Rectal smooth muscle tissue (tissue), 1 donor: ENCODE measurements around the gene CAMSAP2.
"Not testable (repeated sequence)": the region's sequence is repeated elsewhere in the genome, so short reads cannot be mapped to it uniquely, and the experiment has no call there.

Experiments used
- H3K27ac ChIP-seq: one replicate; pipeline ENCODE4 v1.7.0; 2013; ENCODE audit warnings: low read depth, low read length, inconsistent platforms
- H3K27me3 ChIP-seq: one replicate; pipeline ENCODE4 v1.7.0; 2013; ENCODE audit warnings: low read length; ENCODE audit not compliant: control insufficient read depth, insufficient read depth
- H3K36me3 ChIP-seq: one replicate; pipeline ENCODE4 v1.7.0; 2013; ENCODE audit warnings: low read length; ENCODE audit not compliant: control insufficient read depth, insufficient read depth
- H3K4me1 ChIP-seq: one replicate; pipeline ENCODE4 v1.7.0; 2013; ENCODE audit warnings: low read length; ENCODE audit not compliant: control insufficient read depth, insufficient read depth
- H3K4me3 ChIP-seq: one replicate; pipeline ENCODE4 v1.7.0; 2013; ENCODE audit warnings: low read length
- H3K9ac ChIP-seq: one replicate; pipeline ENCODE4 v1.7.0; 2013; ENCODE audit warnings: low read length

The CAMSAP2 gene

DNA sequence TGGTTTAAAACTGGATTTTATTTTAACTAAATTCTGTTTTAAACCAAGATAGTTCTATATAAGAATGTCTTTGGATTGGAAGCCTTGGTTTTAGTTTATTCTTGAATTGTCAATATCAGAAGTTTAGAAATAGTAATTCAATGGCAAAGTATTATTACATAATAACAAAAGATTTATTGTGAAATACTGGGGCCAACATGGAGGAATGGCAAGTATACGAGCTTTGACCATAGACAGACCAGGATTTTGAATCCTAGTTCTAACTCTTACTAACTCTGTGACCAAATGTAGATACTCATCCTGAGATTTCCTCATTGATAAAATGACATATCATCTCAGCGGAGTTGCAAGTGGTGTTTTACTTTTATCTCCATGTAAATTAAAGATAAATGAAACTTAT is 63.3 kb downstream of the CAMSAP2 start:
- no peak overlapping the region for H3K27ac ChIP-seq
- no peak overlapping the region for H3K9ac ChIP-seq
- H3K36me3 ChIP-seq = no peaks in the 10 kb centered on the region
- H3K4me1 ChIP-seq = no peaks in the 10 kb centered on the region
- no peaks in the 10 kb centered on the region for H3K27me3 ChIP-seq
- H3K4me3 ChIP-seq = no peak overlapping the region

DNA sequence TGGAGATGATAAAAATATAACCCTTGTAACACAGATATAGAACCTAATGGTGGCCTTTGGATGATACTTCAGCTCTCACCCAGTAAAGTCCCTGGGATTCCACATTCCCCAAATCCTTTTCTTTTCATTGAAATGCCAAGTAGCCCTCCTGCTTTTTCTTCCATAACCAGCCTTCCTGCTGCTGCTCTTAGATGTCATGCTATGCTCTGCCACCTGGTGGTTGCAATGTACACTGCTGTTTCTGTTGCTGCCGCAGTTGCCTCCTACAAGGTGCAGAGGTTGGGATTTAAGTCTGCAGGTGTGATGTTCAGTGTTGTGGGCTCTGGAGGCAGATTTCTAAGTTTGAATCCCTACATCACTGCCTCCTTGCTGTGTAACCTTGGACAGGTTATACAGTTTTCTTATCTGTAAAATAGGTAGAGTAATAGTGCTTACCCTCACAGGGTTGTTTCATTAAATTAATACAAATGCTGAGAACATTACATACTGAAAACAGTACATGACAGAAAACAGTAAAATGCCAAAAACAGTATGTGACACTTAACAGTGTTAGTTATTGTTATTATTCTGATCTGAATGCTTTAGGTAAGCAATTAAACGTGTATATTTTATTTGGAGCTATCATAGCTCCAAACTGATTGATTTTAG is 64.3 kb downstream of the CAMSAP2 start:
- no peaks in the 10 kb centered on the region for H3K27me3 ChIP-seq
- no peak overlapping the region for H3K27ac ChIP-seq
- H3K4me1 ChIP-seq = no peaks in the 10 kb centered on the region
- no peak overlapping the region for H3K4me3 ChIP-seq
- H3K36me3 ChIP-seq = no peaks in the 10 kb centered on the region
- H3K9ac ChIP-seq = no peak overlapping the region

DNA sequence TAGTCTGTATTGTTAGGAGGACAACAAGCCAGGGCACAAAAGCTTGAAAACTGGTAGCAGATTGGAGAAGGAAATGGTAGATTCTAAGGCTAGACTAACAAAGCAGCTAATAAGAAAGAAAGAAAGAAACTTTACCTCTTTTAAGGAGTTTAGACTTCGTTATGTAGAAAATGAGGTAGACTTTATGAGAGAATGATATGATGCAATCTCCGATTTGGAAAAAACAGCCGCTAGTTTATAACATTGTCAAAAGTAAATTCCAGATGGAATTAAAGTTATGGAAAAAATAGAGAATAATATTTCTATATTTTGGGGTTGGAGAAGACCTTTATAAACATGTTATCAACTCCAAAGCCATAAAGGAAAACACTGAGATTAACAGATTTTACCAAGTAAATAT is 67.0 kb downstream of the CAMSAP2 start:
- no peaks in the 10 kb centered on the region for H3K36me3 ChIP-seq
- H3K27me3 ChIP-seq = no peaks in the 10 kb centered on the region
- no peak overlapping the region for H3K27ac ChIP-seq
- H3K4me3 ChIP-seq = no peak overlapping the region
- no peak overlapping the region for H3K9ac ChIP-seq
- no peaks in the 10 kb centered on the region for H3K4me1 ChIP-seq

DNA sequence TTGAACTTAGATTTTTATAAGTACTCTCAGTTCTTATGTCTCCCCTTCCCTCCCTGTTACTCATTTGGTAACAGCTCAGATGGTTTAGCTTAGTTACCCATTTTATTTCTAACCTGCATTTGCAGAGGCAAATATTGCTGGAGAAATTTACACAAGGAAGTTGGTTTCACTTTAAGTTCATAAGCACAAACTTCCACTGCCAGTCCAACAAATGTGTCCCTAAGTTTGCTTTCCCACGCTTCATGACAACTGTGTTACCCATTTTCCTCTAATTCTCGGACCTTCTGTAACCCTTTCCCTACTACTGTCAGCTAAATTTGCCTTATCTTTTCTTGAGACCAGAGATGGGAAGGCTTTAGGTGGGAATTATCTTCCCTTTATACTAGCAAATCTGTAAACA is 70.2 kb downstream of the CAMSAP2 start:
- no peaks in the 10 kb centered on the region for H3K36me3 ChIP-seq
- no peaks in the 10 kb centered on the region for H3K27me3 ChIP-seq
- no peak overlapping the region for H3K27ac ChIP-seq
- no peak overlapping the region for H3K9ac ChIP-seq
- H3K4me3 ChIP-seq = no peak overlapping the region
- peaks cover 4% of the 10 kb centered on the region for H3K4me1 ChIP-seq

DNA sequence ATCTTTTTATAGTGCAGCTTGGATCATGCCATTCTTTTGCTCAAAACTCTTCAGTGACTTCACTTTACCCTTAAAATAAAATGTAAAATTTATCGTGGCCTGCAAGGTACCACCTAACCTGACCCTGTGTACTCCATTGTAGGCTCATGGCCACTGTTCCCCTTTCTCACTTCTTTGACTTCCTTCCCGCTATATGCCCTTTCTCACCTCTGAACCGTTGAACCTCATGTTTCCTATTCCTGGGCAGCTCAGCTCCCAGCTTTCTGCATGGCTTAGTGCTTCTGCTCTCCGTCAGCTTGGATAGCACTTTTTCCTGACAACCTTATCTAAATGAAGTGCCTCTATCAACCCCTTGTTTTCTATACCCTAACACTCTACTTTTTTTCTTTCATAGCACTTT is 73.0 kb downstream of the CAMSAP2 start:
- no peaks in the 10 kb centered on the region for H3K36me3 ChIP-seq
- H3K4me1 ChIP-seq = peaks cover 4% of the 10 kb centered on the region
- no peak overlapping the region for H3K9ac ChIP-seq
- no peak overlapping the region for H3K4me3 ChIP-seq
- H3K27ac ChIP-seq = no peak overlapping the region
- H3K27me3 ChIP-seq = no peaks in the 10 kb centered on the region

DNA sequence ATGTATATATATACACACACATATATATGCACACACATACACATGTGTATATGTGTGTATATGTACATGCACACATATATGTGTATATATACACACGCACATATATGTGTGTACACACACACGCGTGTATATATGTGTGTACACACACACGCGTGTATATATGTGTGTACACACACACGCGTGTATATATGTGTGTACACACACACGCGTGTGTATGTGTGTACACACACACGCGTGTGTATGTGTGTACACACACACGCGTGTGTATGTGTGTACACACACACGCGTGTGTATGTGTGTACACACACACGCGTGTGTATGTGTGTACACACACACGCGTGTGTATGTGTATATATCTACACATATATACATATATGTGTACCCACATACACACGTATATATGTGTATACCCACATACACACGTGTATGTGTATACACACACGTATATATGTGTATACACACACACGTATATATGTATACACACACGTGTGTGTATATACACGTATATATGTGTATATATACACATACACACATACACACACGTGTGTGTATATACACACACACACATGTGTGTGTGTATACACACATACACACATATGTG is 78.0 kb downstream of the CAMSAP2 start:
- H3K36me3 ChIP-seq, H3K9ac ChIP-seq, H3K27ac ChIP-seq, H3K27me3 ChIP-seq, H3K4me3 ChIP-seq, H3K4me1 ChIP-seq: not testable (repeated sequence)

DNA sequence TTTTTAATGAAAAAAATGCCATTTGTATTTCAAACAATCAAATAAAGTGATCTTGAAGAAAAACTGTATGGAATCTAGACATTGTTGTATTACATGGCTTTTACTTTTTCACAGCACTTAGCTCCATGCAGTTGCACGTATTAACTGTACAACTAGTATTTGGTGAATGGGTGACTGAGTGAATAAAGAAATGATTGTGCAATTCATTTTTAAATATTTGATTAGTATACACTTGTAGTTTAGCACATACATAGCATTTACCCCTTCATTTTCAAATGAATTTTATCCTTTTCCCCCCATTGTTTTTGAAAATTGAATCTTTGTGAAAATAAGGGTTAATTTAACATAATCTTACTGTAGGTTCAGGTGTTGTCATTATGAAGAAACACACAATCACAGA is 79.6 kb downstream of the CAMSAP2 start:
- H3K36me3 ChIP-seq = no peaks in the 10 kb centered on the region
- H3K27ac ChIP-seq = no peak overlapping the region
- no peaks in the 10 kb centered on the region for H3K4me1 ChIP-seq
- no peak overlapping the region for H3K4me3 ChIP-seq
- no peak overlapping the region for H3K9ac ChIP-seq
- H3K27me3 ChIP-seq = no peaks in the 10 kb centered on the region

DNA sequence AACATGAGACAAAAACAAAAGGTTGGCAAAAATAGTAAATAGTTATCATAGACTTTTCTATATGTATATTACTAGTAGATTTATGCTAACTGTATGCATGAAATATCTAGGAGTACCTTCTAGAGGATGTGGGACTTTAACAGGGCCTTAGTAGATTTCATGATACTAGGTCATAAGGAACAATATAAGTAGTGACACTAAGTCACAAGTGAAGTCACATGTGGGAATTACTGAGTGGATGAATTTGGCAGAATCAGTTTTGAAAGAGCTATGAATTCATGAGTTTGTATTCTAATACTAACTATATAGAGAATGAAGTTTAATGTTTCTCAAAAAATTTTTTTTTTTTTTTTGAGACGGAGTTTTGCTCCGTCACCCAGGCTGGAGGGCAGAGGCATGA is 81.0 kb downstream of the CAMSAP2 start:
- Histone ChIP-seq H3K27me3 (no peaks in the 10 kb centered on the region), H3K36me3 (no peaks in the 10 kb centered on the region), H3K9ac (no peak overlapping the region), H3K27ac (no peak overlapping the region), H3K4me1 (no peaks in the 10 kb centered on the region), H3K4me3 (no peak overlapping the region)

DNA sequence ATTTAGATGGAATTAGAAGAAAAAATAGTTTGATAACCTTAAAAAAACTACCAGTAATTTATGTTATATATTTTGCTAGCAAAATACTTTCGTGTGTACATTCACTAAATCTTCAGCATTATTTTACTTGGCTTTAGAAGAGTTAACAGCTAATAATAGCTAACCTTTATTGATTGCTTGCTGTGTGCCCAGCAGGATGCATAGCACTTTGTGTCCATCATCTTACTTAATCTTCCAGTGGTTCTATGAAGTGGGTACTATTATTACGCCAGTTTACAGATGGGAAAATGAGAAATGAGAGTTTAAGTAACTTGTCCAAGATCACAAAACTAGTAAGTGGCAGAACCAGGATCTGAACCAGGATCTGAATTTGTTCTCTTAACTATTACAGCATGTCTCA is 92.4 kb downstream of the CAMSAP2 start:
- no peaks in the 10 kb centered on the region for H3K27me3 ChIP-seq
- no peak overlapping the region for H3K27ac ChIP-seq
- H3K4me3 ChIP-seq = no peak overlapping the region
- no peaks in the 10 kb centered on the region for H3K36me3 ChIP-seq
- H3K9ac ChIP-seq = no peak overlapping the region
- no peaks in the 10 kb centered on the region for H3K4me1 ChIP-seq

DNA sequence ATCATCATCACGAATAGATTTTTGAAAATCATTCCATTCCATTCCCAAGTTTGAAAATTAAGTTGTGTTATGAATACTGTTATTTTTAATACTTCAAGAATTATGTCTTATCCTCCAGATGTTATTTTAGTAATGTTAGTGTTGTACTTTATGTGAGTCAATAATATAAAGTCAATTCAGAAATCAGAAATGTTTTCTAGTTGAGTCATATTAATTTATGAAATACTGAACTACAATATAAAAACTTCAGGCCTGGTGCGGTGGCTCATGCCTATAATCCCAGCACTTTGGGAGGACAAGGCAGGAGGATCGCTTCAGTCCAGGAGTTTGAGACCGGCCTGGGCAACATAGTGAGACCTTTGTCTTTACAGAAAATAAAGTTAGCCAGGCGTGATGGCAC is 95.7 kb downstream of the CAMSAP2 start:
- Histone ChIP-seq H3K4me3 (no peak overlapping the region), H3K36me3 (no peaks in the 10 kb centered on the region), H3K4me1 (no peaks in the 10 kb centered on the region), H3K9ac (no peak overlapping the region), H3K27me3 (no peaks in the 10 kb centered on the region), H3K27ac (no peak overlapping the region)

DNA sequence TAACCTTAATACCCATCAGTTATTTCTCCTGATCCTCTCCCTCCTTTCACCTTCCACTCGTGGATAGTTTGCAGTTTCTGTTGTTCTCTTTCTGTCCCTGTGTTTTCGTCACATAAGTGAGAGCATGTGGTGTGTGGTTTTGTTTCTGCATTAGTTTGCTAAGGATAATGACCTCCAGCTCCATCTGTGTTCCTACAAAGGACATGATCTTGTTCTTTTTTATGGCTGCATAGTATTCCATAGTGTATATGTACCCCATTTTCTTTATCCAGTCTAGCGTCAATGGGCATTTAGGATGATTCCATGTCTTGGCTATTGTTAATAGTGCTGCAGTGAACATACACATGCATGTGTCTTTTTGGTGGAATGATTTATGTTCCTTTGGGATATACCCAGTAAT is 97.5 kb downstream of the CAMSAP2 start:
- H3K27me3 ChIP-seq = no peaks in the 10 kb centered on the region
- H3K4me3 ChIP-seq = no peak overlapping the region
- no peaks in the 10 kb centered on the region for H3K4me1 ChIP-seq
- H3K36me3 ChIP-seq = no peaks in the 10 kb centered on the region
- no peak overlapping the region for H3K9ac ChIP-seq
- no peak overlapping the region for H3K27ac ChIP-seq

DNA sequence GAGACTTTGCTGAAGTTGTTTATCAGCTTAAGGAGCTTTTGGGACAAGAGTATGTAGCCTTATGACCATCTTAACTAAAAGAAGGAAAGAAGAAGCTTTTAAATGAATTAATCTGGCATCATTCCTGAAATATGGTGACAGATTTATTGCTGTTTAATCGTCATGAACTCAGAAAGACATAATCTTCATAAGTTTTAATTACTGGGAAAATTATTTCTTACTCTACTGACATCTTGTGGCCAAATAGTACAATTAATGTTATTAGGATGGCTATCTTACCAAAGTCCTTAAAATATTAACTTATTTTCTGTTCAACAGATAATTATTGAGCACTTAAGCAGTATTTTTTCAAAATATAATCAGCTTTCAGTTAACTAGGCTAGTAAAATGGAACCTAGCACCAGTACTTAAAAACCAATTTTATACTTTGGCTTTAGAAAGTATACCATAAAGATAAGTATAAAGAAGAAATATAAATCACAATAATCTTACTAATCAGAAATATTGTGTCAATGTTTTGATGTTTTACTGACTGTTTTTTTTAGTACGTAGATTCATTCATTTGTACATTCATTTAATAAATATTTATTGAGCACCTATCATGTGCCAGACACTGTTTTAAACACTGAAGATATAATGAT is 99.4 kb downstream of the CAMSAP2 start:
- Histone ChIP-seq H3K36me3 (no peaks in the 10 kb centered on the region), H3K27me3 (no peaks in the 10 kb centered on the region), H3K4me3 (no peak overlapping the region), H3K4me1 (no peaks in the 10 kb centered on the region), H3K27ac (no peak overlapping the region), H3K9ac (no peak overlapping the region)
